Psoas muscle (tissue), 8 donors: ENCODE data around the gene ETF1. TPM values are rescaled to one million over a fixed set of nuclear protein-coding genes. Genes with fewer than 3 reads are reported as not detected.
A peak's percentile ranks its signal among the peaks of the same experiment; 100 is the strongest.

Experiments
- ATAC-seq, 4 donors: fragments of 200-7000 bp; cut with Tn5 transposase; one replicate each; pipeline ENCODE4 v1.9.1; 2020; ENCODE audit warnings: moderate library complexity in 3 of 4, mild to moderate bottlenecking in 2 of 4
- DNase-seq, 2 donors: peaks; one replicate each; pipeline ENCODE4 v3.0.0-alpha.2; 2020
- H3K27ac ChIP-seq: fragments of 200-600 bp; one replicate; pipeline ENCODE4 v1.8.0; 2022
- H3K27me3 ChIP-seq, 3 donors: fragments of 200-600 bp in 1 of 3; one replicate each; pipeline versions ENCODE4 v1.6.1 to v1.8.0; 2013 to 2022; ENCODE audit warnings: low read length in 2 of 3, mild to moderate bottlenecking in 2 of 3, moderate library complexity in 1 of 3; ENCODE audit not compliant: insufficient read depth in 3 of 3
- H3K36me3 ChIP-seq, 2 donors: fragments of 200-600 bp in 1 of 2; one replicate each; pipeline versions ENCODE4 v1.6.1 to v1.8.0; 2013 to 2022; ENCODE audit warnings: low read depth in 1 of 2, mild to moderate bottlenecking in 1 of 2, moderate library complexity in 1 of 2; ENCODE audit not compliant: insufficient read depth in 1 of 2
- H3K4me1 ChIP-seq: fragments of 200-600 bp; one replicate; pipeline ENCODE4 v1.8.0; 2022
- H3K4me3 ChIP-seq: fragments of 200-600 bp; one replicate; pipeline ENCODE4 v1.8.0; 2022; ENCODE audit warnings: mild to moderate bottlenecking
- H3K9me3 ChIP-seq: fragments of 200-600 bp; one replicate; pipeline ENCODE4 v1.8.0; 2022
- CTCF ChIP-seq: fragments of 200-600 bp; IDR thresholded peaks from one replicate; pipeline ENCODE4 v1.8.0; 2022; ENCODE audit warnings: antibody characterized with exemption
- WGBS, 3 donors: extraction: QIAGEN DNeasy Blood & Tissue Kit; methylation state at CpG; one replicate each; pipeline versions ENCODE4 v1.1.6 to v1.1.7; 2013; 5-methylcytosine and 5-hydroxymethylcytosine counted together
- intact Hi-C, 2 donors: fragments of 100-400 bp; cut with DNase I; formaldehyde crosslinking; loops; one replicate each; pipeline versions ENCODE4 v1.11.0 to v1.14.2; 2022
- polyA plus RNA-seq, 3 donors: library from polyadenylated mRNA; stranded (reverse); fragments of 200-250 nt; gene quantifications; one replicate each; pipeline ENCODE4 v1.2.3, GENCODE V29; 2013
- total RNA-seq, 4 donors: library from RNA; stranded (reverse); fragmentation: NEBNext Ultra II Directional in 2 of 4; extraction: Animal tissue kit (Norgen Biotek cat#: 25700) in 2 of 4; gene quantifications; one replicate each; pipeline versions ENCODE4 v1.2.1 to v1.2.4, GENCODE V29; 2021 to 2023
- donor health status: healthy with polysubstance abuse.
- donor health status: DM: no; HTN: no; CAD: no; lungs with moderate emphysema.
- donor health status: Bipolar disorder and iron deficiency.
- donor health status: healthy.
- donor health status: DM: yes; HTN: yes; CAD: no.
- donor health status: DM: no; HTN: no; CAD: no.
- donor health status: DM: no; HTN: no; CAD: no.
- donor health status: DM: yes; HTN: yes; CAD: no.

ETF1 gene
- total and polyA plus RNA-seq, 7 donors: 72.3 to 212 (median 153) TPM

- Histone ChIP-seq H3K27ac (no peak overlapping the region), H3K27me3 (no peaks in the 10 kb centered on the region), H3K9me3 (no peaks in the 10 kb centered on the region), H3K4me1 (peaks cover 4% of the 10 kb centered on the region), H3K4me3 (no peak overlapping the region), H3K36me3 (no peaks in the 10 kb centered on the region)
- DNase-seq (peak in 1 of 2 donors; percentile 44), ATAC-seq (no peak)
- intact Hi-C loops: no loop called here
- TF ChIP-seq CTCF: no peak
- WGBS, 3 donors: 67 to 76% (median 68%) methylated on average over 11 of the region's 11 CpGs
These were observed 81.5 kb downstream of the ETF1 start for GRCh38 chr5:138461343-138462125.

- intact Hi-C loops: no loop called here
- no peaks in the 10 kb centered on the region for H3K27me3 ChIP-seq
- H3K4me1 ChIP-seq: no peaks in the 10 kb centered on the region
- no peak for TF ChIP-seq CTCF
- no peak overlapping the region for H3K27ac ChIP-seq
- ATAC-seq (no peak), DNase-seq (no peak)
- no peaks in the 10 kb centered on the region for H3K9me3 ChIP-seq
- no peaks in the 10 kb centered on the region for H3K36me3 ChIP-seq
- 76 to 80% (median 76%) methylated on average over 4 of the region's 4 CpGs for WGBS, 3 donors
- H3K4me3 ChIP-seq: no peak overlapping the region
These were observed 82.9 kb downstream of the ETF1 start for GRCh38 chr5:138460032-138460693.

GRCh38 chr5:138459311-138459933, 83.6 kb downstream of the ETF1 start:
- DNase-seq (peak in 1 of 2 donors; percentile 76), ATAC-seq (no peak)
- Histone ChIP-seq H3K36me3 (no peaks in the 10 kb centered on the region), H3K4me1 (no peaks in the 10 kb centered on the region), H3K27ac (no peak overlapping the region), H3K4me3 (no peak overlapping the region), H3K27me3 (no peaks in the 10 kb centered on the region), H3K9me3 (no peaks in the 10 kb centered on the region)
- TF ChIP-seq CTCF: no peak
- intact Hi-C loops: no loop called here
- whole genome bisulfite sequencing, 3 donors: 66 to 73% (median 69%) methylated on average over 11 of the region's 11 CpGs

GRCh38 chr5:138458856-138459255, 84.2 kb downstream of the ETF1 start:
- H3K36me3 ChIP-seq: no peaks in the 10 kb centered on the region
- WGBS, 3 donors: 85 to 88% (median 87%) methylated on average over 8 to 9 of the region's 9 CpGs
- H3K27me3 ChIP-seq: no peaks in the 10 kb centered on the region
- no peaks in the 10 kb centered on the region for H3K4me1 ChIP-seq
- no peaks in the 10 kb centered on the region for H3K9me3 ChIP-seq
- TF ChIP-seq CTCF: no peak
- intact Hi-C loops: no loop called here
- H3K27ac ChIP-seq: no peak overlapping the region
- ATAC-seq (no peak), DNase-seq (no peak)
- H3K4me3 ChIP-seq: no peak overlapping the region
